Epithelial cell of prostate (primary cell): ENCODE measurements around the gene SLCO3A1.
A peak's percentile ranks its signal among the peaks of the same experiment; 100 is the strongest.

Source experiments
- DNase-seq: peaks from one replicate; pipeline ENCODE4 v3.0.0-alpha.2; 2011; ENCODE audit warnings: low read depth, low spot score
- H3K27ac ChIP-seq: fragments of 450-650 bp; 2 replicates; pipeline ENCODE4 v1.5.1; 2017; ENCODE audit warnings: mild to moderate bottlenecking

SLCO3A1 gene

DNA sequence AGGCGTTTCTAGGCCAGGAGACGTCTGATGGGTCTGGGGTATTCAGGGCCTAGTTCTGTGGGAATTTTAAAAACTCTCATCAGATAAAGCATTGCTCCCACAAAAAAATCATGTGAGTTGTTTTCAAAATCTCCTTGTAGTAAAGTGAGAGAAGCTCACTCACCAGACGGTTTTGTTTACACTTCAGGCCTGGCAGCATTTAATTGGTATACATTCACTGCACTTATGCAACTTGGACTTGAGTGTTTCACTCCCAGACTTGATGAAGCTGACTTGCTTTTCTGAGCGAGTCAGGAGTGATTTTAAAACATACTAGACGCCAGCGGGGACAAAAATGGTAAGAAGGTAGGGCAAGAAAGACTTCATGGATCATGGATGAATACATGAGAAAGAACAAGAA lies 75.2 kb downstream of the SLCO3A1 start:
- H3K27ac ChIP-seq = no peak overlapping the region
- no peak for DNase-seq

DNA sequence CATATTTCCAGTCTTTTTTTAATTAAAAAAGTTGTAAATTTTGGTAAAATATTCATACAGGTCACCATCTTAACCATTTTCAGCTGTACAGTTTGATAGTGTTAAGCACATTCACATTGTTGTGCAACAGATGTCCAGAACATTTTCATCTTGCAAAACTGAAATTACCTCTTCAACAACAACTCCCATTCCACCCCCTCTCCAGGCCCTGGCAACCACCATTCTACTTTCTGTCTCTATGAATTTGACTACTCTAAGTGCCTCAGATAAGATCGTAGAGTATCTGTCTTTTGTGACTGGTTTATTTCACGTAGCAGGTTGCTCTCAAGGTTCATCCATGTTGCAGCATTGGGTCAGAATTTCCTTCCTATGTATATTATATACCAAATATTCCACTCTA lies 76.0 kb downstream of the SLCO3A1 start:
- no peak for DNase-seq
- no peak overlapping the region for H3K27ac ChIP-seq

DNA sequence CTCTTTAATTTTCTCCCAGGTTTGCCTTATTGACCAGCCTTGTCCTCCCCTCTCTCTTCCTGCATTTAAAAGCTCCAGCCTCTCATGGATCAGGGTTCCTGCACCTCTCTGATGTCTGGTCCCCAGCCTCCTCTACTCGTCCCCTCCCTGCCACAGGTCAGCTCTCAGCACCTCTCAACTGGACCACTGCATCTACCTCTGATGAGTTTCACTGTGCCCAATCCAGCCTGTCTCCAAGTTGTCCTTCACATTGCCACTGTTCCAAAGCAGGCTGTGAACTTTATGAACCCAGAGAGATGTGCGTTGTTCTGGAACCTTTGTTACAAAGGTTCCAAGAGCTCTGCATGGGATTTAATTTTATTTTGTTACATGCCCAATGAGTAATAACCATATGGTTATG lies 76.6 kb downstream of the SLCO3A1 start:
- H3K27ac ChIP-seq = no peak overlapping the region
- no peak for DNase-seq

DNA sequence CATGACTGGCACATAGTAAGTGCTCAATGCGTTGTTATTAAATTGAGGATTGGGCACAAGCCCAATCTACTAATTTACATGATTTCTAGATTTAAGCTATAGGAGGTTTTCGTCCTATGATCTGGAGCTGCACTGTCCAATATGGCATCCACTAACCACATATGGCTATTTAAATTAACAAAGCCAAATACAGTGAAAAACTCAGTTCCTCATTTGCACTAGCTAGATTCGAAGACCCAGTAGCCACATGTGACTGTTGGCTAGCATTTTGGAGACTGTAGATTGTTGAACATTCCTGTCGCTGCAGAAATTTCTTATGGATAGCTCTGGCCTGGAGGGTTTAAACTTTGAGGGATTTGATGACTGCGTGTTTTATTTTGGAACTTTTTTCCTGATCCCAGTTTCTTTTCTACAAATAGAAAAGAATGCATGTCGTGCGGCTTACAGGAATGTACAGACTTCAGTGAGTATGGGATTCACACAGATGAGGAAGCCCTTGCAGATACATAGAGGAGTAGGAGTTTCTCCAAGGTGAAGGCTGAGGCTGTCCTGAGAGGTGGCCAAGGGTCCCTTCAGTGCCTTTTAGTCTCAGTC lies 82.8 kb downstream of the SLCO3A1 start:
- no peak for DNase-seq
- H3K27ac ChIP-seq = no peak overlapping the region

DNA sequence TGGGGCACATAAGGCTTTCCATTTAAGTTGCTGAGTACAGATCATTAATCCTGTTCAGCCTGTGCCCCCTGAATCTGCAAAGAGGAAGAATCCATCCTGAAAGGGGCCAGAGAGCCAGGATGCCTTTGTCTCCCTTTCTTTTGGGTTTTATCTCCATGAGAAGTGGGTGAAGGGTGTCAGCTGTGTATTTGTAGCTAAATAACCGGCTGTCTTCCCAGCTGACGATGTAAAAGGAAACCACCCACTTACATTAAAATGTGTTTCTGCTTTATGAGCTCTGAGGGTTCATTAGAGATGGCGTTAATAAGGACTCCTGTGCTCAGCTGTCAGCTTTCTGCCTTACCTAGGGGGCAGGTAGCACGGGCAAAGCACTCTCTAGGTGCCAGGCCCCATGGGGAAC lies 83.4 kb downstream of the SLCO3A1 start:
- no peak overlapping the region for H3K27ac ChIP-seq
- DNase-seq = no peak

DNA sequence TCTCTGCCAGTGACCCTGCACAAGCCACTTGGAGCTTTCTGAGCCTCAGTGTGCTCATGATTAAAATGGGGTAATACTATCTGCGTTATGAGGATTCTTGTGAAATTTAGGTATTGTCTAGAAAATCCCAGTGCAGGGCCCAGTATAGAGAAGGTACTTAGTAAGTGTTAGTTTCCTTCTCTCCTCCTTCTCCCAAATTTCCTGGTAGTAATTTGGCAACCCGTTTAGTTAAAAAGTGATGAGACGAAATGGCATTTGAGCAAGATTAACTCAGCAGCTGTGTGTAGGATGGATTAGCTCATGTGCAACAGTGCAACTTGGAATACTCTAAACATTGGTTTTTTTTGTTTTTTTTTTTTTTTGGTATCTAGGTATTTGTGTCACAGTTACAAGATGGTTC lies 84.6 kb downstream of the SLCO3A1 start:
- H3K27ac ChIP-seq = no peak overlapping the region
- no peak for DNase-seq

DNA sequence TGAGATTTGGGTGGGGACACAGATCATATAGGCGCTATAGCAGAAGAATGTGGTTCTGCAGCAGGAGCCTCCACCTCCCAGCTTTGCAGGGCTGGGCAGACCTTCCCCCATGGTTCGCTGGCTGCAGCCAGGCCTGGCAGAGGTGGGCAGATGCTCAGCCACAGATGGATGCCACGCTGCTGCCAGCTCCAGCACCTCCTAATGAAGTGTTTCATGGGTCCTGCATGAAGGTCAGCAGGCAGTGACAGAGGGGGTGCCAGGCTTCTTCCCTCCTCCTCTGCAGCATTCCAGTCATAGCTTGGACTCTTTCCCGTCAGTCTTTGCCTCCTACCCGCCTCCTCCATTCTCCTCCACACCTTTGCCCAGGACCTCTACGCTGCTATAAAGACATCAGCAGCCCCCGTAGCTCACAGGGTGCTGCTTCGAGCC lies 85.9 kb downstream of the SLCO3A1 start:
- H3K27ac ChIP-seq = no peak overlapping the region
- DNase-seq = no peak

DNA sequence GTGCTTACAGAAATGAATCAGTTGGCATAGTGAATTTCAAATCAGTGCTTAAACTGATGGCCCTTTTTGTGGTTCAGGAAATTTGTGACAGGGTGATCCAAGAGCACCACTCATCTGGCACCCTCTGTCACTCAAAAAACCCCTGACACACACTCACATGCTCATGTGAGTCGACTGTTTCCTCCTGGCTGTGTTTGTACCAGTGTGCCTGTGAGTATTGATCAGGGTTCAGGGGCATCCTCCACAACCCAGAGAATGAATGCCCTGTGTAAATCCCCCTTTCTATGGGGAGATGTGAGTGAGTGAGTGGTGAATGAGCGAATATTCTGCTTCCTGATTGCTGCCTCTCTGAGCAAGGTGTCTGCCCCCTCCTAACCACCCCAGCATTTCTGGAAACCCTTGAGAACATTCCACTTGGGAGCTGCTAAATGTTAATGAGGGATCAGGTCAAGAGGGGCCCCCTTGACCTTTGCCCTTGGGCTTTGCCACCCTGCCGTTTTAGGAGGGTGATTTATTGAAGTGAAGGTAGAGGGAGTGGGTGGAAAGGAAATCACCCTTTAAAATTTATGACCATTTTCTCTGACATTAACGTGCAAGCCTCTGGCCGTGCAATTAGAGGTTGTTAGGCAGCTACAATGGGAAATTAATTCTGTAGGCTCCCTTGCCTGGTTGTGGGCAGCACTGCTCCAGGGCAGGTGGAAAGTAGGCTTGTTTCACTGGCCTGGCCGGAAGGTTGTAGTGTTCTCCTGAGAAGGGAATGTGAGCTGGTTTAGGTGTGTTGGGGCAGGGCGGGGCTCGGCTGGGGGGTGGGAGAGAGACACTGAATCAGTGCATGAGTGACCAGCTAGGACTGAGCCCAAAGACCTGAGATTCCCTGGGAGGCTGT lies 87.2 kb downstream of the SLCO3A1 start:
- no peak for DNase-seq
- H3K27ac ChIP-seq = peak overlapping the region; percentile 88

DNA sequence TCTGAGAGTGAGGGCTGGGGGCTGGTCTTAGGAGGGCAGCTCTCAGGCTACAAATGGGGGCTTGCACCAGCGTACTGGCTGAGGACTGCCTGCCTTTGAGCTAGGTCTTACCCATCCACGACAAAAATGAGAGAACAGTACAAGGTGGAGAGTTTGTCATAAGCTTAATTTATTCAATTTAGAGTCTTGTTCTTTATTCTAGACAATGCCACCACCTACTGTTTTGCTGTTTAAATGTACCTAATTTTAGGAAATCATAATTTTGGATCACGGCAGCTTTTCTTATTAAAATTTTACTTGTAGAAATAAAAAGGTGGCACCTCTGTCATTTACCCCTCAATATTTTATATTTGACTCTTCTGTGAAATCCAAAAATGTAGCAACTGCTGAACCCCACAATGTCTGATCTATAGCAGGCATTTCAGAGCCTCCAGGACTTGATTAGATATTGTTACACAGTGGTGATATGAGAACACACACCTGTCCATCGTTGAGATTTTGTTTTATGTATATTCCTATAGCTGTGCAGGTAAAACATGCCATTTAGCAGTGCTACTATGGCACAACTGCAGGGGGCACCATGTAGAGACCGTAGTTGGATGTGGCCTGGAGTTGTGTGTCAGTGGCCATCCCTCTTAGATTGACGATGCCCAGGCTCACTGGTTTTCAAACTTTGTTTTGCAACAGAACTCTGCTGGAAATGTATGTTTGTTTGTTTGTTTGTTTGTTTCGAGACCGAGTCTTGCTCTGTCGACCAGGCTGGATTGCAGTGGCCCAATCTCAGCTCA lies 88.6 kb downstream of the SLCO3A1 start:
- H3K27ac ChIP-seq = peak overlapping the region; percentile 88
- DNase-seq = no peak

DNA sequence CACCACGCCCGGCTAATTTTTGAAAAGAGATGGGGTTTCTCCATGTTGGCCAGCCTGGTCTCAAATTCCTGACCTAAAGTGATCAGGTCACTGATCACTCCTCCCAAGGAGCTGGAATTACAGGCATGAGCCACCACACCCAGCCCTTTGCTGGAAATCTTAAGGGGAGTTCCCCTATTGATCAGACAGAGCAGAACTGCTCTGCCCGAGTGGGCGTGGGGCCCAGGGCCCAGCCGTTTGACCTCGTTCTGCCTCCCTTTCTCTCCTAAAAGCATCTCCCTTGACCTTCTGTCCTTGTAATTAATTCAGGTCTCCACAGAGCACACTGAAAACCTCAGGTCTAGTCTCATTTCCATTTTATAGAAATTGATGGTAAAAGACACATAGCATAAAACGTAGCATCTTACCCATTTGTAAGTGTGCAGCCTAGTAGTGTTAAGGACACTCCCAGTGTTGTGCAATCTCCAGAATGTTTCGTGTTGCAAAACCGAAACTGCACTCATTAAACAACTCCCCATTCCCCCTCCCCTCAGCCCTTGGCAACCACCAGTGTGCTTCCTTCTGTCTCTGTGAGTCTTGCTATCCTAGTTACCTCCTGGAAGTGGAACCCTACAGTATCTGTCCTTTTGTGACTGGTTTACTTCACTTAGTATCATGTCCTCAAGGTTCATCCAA lies 89.3 kb downstream of the SLCO3A1 start:
- DNase-seq = peak; percentile 97
- peak overlapping the region; percentile 88 for H3K27ac ChIP-seq

DNA sequence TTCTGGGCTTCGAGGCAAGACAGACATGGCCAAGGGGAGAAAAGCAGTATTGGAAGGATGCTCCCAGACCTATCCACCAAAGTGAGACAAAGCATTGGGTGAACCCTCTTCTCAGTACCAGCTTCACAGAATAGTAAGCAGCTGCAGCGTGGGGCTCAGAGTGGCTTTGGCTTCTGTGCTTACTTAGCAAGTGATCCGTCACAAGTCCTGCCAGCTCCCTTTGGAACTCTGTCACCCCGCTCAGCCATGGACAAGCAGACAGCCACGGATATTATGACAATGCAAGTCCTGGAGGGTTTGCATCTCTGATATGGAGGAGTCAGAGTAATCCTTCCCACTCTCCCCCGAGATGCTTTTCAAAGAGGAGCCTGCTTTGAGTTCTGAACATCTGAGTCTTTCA lies 90.8 kb downstream of the SLCO3A1 start:
- no peak for DNase-seq
- H3K27ac ChIP-seq = no peak overlapping the region

DNA sequence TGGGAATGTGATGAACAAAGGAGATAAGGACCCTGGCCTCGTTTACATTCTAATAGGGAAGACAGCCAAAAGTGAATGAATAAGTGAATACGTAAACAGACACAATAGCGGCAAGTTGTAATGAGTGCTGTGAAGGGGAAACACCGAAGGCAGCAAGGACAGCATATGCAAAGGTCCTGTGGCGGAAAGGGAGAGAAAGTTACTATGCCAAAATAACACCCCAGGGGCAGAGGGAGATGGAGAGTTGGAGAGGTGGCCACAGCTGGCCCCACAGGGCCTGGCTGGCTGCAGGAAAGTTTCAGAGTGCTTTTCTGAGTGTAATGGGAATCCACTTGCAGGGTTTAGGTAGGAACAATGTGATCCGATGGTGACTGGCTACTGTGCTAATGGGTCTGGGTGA lies 91.9 kb downstream of the SLCO3A1 start:
- no peak for DNase-seq
- H3K27ac ChIP-seq = no peak overlapping the region

DNA sequence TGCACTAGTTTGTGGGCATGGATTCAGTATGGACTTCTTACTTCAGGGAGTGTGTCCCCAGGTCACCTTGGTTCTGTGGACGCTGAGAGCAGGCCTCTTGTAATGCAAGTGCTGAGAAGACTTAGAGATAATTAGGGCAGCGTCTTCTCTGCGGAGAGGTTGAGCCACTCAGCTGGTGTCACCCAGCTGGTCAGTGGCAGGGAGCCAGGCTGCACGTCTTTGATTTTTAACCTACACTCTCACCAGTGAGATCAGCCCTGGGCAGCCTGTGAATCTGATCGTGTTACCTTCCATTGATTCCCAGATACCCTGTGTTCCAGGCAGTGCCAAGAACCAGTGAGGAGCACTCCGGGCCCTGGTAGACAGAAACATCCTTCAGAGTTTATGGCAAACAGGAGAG lies 92.6 kb downstream of the SLCO3A1 start:
- DNase-seq = no peak
- no peak overlapping the region for H3K27ac ChIP-seq

DNA sequence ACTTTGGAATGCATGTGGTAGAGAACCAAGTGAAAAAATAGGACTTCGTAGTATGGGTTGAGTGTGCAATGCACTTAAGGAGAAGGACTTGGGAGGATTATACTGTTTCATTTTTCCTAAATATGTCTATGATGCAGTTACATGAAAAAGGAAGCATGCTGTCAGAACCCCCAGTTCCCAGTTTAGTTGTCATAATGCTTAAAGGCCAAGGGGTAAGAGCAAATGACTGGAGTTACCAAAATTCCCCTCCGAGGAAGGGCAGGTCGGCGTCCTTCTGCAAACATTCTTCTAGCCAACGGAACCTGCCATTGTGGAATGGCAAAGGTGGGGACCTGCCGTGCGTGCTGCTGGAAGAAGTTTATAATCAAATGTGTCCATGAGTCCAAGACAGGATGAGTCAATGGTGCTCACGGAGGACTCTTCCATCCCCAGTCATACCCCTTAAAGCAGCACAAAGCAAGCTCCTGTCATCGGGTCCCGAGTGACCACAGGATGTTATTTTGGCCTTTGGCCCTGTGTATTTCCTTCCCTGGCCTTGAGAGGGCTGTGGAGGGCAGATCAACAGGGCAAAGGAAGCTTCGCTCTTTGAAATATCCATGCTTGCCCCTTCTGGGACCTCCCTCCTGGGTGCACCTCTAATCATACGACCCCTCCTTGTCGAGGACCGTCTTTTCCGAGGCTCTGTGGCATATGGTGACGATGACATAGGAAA lies 93.2 kb downstream of the SLCO3A1 start:
- H3K27ac ChIP-seq = peak overlapping the region; percentile 73
- DNase-seq = no peak

DNA sequence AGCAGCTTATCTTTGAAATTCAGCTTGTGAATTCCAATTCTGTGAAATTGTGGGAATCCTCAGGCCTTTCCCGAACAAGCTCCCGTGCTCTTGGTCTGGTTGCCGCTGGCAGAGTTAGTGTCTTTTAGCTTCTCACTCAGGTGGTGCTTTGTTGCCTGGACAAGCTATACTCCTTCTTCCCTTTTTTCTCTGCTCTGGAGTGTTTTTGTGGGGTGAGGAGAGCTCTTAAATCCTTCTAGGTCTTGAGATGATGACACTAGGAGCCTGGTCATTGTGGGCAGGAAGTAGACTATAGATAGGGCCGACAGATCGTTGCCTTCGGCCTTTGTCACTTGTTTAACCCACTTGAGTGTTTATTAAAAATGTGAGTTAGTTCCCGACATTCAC lies 93.8 kb downstream of the SLCO3A1 start:
- peak overlapping the region; percentile 73 for H3K27ac ChIP-seq
- no peak for DNase-seq

DNA sequence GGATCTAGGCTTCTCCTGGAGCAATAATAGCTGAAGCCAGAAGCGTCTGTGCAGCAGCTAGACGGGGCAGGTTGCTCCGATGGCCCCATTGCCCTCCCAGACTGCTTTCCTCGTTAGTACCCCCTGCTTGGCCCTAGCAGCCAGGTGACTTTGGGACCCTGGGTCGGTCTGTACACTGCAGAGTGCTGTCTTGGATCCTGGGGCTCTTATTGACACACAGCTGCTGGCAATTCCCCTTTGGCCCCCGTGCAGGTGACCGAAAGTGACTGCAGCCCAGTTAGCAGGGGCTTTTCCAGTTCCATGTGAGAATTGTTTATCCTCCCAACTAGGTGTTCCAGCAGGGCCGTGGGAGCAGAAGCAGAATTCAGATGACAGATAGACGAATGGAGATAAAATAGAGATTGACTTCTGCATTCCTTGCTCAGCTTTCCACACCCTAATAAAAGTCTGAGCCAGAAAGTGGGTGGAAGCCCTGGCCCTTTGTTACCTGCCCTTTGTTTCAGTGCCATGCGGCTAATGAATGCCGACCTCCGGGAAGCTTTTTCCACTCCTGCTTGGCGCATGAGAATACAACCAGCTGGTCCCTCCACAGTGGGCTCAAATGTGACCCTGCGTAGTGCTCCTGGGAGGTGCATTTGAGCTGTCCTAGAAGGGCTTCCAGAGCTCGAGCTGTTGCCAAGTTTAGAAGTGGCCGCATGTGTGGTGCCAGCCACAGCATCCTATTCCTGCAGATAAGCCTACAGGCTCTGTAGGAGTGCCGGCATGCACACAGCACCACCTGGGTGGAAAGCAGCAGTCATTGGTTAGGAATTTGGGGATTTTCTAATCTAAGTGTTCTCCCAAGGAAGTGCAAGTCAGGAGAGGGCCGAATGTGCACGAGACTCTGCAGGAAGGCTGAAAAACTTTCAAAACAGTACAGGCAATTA lies 94.4 kb downstream of the SLCO3A1 start:
- no peak for DNase-seq
- H3K27ac ChIP-seq = peak overlapping the region; percentile 73

DNA sequence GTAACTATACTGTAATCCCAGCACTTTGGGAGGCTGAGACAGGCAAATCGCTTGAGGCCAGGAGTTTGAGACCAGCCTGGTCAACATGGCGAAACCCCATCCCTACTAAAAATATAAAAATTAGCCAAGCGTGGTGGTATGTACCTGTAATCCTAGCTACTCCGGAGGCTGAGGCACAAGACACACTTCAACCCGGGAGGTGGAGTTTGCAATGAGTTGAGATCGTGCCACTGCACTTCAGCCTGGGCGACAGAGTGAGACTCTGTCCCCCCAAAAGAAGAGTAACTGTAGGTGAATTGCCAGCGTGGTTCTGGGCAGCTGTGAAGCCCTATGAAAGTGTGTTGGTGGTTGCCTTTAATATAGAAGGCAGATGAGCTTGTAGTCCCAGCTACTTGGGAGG lies 95.9 kb downstream of the SLCO3A1 start:
- H3K27ac ChIP-seq = no peak overlapping the region
- no peak for DNase-seq

DNA sequence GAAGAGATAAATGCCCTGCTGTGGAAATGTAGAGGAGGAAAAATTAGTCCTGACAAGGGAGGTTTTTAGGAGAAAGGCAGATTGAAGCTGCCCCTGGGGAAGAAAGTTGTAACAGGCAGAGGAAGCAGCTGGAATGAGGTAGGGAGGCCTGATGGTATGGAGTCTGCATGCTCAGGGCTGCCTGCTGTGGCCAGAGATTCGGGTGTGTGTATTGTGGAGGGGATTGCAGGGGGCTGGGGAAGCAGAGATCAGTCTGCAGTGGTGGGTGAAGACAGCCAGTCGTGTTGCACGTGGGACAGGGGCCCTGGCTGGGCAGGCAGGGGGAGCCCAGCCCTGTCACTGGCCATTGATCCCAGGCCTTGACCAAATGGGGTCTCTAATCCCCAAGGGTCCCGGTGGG lies 96.5 kb downstream of the SLCO3A1 start:
- peak overlapping the region; percentile 71 for H3K27ac ChIP-seq
- DNase-seq = no peak
